ENCODE results near the gene IVL. TPM values are rescaled to one million over a fixed set of nuclear protein-coding genes. Genes with fewer than 3 reads are reported as not detected.

IVL gene
- polyA plus RNA-seq, 1 of the 3 experiments (the other 2 are of a cell fraction) = 0.64 TPM

DNA sequence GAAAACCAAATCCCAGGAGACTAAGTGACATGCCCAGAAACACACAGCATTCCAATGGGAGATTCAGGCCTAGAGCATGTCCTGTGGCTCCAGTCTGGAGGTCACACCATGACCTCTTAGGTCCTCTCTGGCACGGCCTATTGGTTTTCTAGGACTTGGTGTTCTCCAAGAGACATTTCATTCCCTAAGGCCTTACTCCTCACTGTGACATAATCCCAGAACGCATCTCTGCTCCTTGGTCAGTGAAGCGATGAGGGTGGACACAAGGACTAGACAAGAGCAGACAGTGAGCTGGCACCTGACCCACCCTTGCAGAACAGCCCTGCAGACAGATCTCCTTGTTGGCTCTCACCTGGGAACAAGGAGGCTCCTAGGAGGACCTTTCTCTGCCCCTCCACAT lies 860 bp downstream of the IVL start:
- H3K36me3 ChIP-seq (replicated peaks in 1 of 2; ENCODE audit: control insufficient read depth in 1 of 2, insufficient read depth in 2 of 2, low read length in 1 of 2) = no peaks in the 10 kb centered on the region
- H3K79me2 ChIP-seq (ENCODE audit: insufficient read depth) = no peaks in the 10 kb centered on the region
- H3K9me2 ChIP-seq = no peaks in the 10 kb centered on the region
- no peak for DNase-seq
- WGBS (ENCODE audit: low lambda C conversion rate) = 60% methylated on average over 3 of the region's 3 CpGs
- no peak overlapping the region for H2AFZ ChIP-seq (ENCODE audit: low read depth)
- H3F3A ChIP-seq (replicated peaks; ENCODE audit: insufficient read depth) = peaks cover 35% of the 10 kb centered on the region
- no peak overlapping the region for H3K4me2 ChIP-seq
- H3K27me3 ChIP-seq (ENCODE audit: insufficient read depth) = no peaks in the 10 kb centered on the region
- no peak for TF ChIP-seq MXI1 (IDR thresholded peaks at IDR 0.05; ENCODE audit: low read depth, low read length)
- TF ChIP-seq MEF2A (IDR thresholded peaks at IDR 0.05; ENCODE audit: borderline replicate concordance, low read depth) = no peak
- no peak for TF ChIP-seq FOSL2 (IDR thresholded peaks at IDR 0.05; ENCODE audit: borderline replicate concordance, low read depth)
- TF ChIP-seq POLR2AphosphoS5 (IDR thresholded peaks at IDR 0.05; ENCODE audit: low read depth, low read length) = no peak
- TF ChIP-seq, protein P1, sequence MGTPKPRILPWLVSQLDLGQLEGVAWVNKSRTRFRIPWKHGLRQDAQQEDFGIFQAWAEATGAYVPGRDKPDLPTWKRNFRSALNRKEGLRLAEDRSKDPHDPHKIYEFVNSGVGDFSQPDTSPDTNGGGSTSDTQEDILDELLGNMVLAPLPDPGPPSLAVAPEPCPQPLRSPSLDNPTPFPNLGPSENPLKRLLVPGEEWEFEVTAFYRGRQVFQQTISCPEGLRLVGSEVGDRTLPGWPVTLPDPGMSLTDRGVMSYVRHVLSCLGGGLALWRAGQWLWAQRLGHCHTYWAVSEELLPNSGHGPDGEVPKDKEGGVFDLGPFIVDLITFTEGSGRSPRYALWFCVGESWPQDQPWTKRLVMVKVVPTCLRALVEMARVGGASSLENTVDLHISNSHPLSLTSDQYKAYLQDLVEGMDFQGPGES (IDR thresholded peaks at IDR 0.05; ENCODE audit: low read depth, low read length) = no peak
- TF ChIP-seq EP300 (IDR thresholded peaks at IDR 0.05; ENCODE audit: borderline replicate concordance in 1 of 2, low read depth in 1 of 2, low read length in 1 of 2) = no peak
- TF ChIP-seq, protein P2, sequence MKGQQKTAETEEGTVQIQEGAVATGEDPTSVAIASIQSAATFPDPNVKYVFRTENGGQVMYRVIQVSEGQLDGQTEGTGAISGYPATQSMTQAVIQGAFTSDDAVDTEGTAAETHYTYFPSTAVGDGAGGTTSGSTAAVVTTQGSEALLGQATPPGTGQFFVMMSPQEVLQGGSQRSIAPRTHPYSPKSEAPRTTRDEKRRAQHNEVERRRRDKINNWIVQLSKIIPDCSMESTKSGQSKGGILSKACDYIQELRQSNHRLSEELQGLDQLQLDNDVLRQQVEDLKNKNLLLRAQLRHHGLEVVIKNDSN (IDR thresholded peaks at IDR 0.05; ENCODE audit: borderline replicate concordance, low read depth) = no peak
- TF ChIP-seq NFIC (IDR thresholded peaks at IDR 0.05; ENCODE audit: borderline replicate concordance) = no peak
- TF ChIP-seq SIN3A (IDR thresholded peaks at IDR 0.05; ENCODE audit: borderline replicate concordance, low read depth, low read length) = no peak
- TF ChIP-seq FOXJ3 (CRISPR knock-in tag; IDR thresholded peaks at IDR 0.05) = no peak
- TF ChIP-seq RCOR1 (IDR thresholded peaks at IDR 0.05; ENCODE audit: low read length) = no peak
- TF ChIP-seq GABPA (IDR thresholded peaks at IDR 0.05; ENCODE audit: low read depth) = no peak
- H3K4me1 ChIP-seq (ENCODE audit: control insufficient read depth in 1 of 2, insufficient read depth in 2 of 2, low read depth in 1 of 2, low read length in 1 of 2) = peaks cover 0 to 30% of the 10 kb centered on the region in 2 experiments; a peak in 2 of 4 replicates
- H3K27ac ChIP-seq (ENCODE audit: low read depth in 2 of 2, low read length in 1 of 2) = no peak overlapping the region
- H3K4me3 ChIP-seq (ENCODE audit: low read depth in 2 of 2, low read length in 1 of 2) = no peak overlapping the region
- ChIA-PET CTCF (interaction anchor here (1.4 kb wide), 1 partner anchor 40 kb away, joined by 3 read pairs; no protein-coding TSS in a partner anchor), POLR2A (no interaction called here)
- H3K9me3 ChIP-seq = no peaks in the 10 kb centered on the region
- H4K20me1 ChIP-seq (ENCODE audit: insufficient read depth) = no peaks in the 10 kb centered on the region
- no peak overlapping the region for H3K9ac ChIP-seq

DNA sequence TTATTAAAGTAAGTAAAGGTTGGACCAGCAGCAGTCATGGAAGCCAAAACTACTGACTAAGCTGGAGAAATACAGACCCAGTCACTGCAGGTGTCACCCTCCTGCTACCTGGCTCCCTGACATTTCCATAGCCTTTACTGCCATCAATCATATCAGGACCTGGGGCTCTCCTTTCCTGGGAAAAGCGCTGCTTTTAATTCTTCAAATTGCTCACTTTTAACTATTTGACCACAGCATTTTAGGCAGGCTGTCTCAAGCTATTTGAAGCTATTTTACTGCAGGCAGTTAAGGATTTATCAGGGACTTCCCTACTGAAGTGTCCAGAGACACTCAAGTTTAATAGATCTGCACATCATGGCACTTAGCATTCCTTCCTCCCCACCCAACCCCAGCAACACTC lies 4.1 kb downstream of the IVL start:
- Histone ChIP-seq H3K9me3 (no peaks in the 10 kb centered on the region; the same call in 1 of the 2 replicates), H3K4me3 (ENCODE audit: low read depth in 2 of 2, low read length in 1 of 2) (no peak overlapping the region), H3K27me3 (ENCODE audit: insufficient read depth) (no peaks in the 10 kb centered on the region), H4K20me1 (ENCODE audit: insufficient read depth) (no peaks in the 10 kb centered on the region), H3K9me2 (no peaks in the 10 kb centered on the region), H3F3A (replicated peaks; ENCODE audit: insufficient read depth) (peaks cover 7% of the 10 kb centered on the region), H3K36me3 (replicated peaks in 1 of 2; ENCODE audit: control insufficient read depth in 1 of 2, insufficient read depth in 2 of 2, low read length in 1 of 2) (peaks cover 0 to 4% of the 10 kb centered on the region in 2 experiments), H3K4me1 (ENCODE audit: control insufficient read depth in 1 of 2, insufficient read depth in 2 of 2, low read depth in 1 of 2, low read length in 1 of 2) (peaks cover 0 to 9% of the 10 kb centered on the region in 2 experiments; a peak in 2 of 4 replicates), H3K4me2 (no peak overlapping the region), H3K9ac (no peak overlapping the region), H3K27ac (ENCODE audit: low read depth in 2 of 2, low read length in 1 of 2) (no peak overlapping the region), H2AFZ (ENCODE audit: low read depth) (no peak overlapping the region), H3K79me2 (ENCODE audit: insufficient read depth) (no peaks in the 10 kb centered on the region)
- ChIA-PET CTCF (no interaction called here), POLR2A (no interaction called here)
- DNase-seq = no peak
- 6% methylated on average over 1 of the region's 1 CpG for WGBS (ENCODE audit: low lambda C conversion rate)
- TF ChIP-seq MEF2A (IDR thresholded peaks at IDR 0.05; ENCODE audit: borderline replicate concordance, low read depth) (no peak), JUND (IDR thresholded peaks at IDR 0.05) (no peak), TCF12 (IDR thresholded peaks at IDR 0.05) (no peak), SIN3A (IDR thresholded peaks at IDR 0.05; ENCODE audit: borderline replicate concordance, low read depth, low read length) (no peak), ELF1 (IDR thresholded peaks at IDR 0.05) (no peak)
- TF ChIP-seq, protein P3, sequence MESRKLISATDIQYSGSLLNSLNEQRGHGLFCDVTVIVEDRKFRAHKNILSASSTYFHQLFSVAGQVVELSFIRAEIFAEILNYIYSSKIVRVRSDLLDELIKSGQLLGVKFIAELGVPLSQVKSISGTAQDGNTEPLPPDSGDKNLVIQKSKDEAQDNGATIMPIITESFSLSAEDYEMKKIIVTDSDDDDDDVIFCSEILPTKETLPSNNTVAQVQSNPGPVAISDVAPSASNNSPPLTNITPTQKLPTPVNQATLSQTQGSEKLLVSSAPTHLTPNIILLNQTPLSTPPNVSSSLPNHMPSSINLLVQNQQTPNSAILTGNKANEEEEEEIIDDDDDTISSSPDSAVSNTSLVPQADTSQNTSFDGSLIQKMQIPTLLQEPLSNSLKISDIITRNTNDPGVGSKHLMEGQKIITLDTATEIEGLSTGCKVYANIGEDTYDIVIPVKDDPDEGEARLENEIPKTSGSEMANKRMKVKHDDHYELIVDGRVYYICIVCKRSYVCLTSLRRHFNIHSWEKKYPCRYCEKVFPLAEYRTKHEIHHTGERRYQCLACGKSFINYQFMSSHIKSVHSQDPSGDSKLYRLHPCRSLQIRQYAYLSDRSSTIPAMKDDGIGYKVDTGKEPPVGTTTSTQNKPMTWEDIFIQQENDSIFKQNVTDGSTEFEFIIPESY (IDR thresholded peaks at IDR 0.05; ENCODE audit: borderline replicate concordance, low read depth) = no peak
- TF ChIP-seq, protein P4, sequence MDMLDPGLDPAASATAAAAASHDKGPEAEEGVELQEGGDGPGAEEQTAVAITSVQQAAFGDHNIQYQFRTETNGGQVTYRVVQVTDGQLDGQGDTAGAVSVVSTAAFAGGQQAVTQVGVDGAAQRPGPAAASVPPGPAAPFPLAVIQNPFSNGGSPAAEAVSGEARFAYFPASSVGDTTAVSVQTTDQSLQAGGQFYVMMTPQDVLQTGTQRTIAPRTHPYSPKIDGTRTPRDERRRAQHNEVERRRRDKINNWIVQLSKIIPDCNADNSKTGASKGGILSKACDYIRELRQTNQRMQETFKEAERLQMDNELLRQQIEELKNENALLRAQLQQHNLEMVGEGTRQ (IDR thresholded peaks at IDR 0.05; ENCODE audit: borderline replicate concordance, low read depth, low read length) = no peak
- TF ChIP-seq, protein P1 (IDR thresholded peaks at IDR 0.05; ENCODE audit: low read depth, low read length) = no peak
- TF ChIP-seq, protein P5, sequence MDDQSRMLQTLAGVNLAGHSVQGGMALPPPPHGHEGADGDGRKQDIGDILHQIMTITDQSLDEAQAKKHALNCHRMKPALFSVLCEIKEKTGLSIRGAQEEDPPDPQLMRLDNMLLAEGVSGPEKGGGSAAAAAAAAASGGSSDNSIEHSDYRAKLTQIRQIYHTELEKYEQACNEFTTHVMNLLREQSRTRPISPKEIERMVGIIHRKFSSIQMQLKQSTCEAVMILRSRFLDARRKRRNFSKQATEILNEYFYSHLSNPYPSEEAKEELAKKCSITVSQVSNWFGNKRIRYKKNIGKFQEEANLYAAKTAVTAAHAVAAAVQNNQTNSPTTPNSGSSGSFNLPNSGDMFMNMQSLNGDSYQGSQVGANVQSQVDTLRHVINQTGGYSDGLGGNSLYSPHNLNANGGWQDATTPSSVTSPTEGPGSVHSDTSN (IDR thresholded peaks at IDR 0.05) = no peak
- TF ChIP-seq, protein P6, sequence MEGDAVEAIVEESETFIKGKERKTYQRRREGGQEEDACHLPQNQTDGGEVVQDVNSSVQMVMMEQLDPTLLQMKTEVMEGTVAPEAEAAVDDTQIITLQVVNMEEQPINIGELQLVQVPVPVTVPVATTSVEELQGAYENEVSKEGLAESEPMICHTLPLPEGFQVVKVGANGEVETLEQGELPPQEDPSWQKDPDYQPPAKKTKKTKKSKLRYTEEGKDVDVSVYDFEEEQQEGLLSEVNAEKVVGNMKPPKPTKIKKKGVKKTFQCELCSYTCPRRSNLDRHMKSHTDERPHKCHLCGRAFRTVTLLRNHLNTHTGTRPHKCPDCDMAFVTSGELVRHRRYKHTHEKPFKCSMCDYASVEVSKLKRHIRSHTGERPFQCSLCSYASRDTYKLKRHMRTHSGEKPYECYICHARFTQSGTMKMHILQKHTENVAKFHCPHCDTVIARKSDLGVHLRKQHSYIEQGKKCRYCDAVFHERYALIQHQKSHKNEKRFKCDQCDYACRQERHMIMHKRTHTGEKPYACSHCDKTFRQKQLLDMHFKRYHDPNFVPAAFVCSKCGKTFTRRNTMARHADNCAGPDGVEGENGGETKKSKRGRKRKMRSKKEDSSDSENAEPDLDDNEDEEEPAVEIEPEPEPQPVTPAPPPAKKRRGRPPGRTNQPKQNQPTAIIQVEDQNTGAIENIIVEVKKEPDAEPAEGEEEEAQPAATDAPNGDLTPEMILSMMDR (IDR thresholded peaks at IDR 0.05) = no peak
